Stimulated activated CD8-positive, alpha-beta memory T cell treated with anti-CD3 and anti-CD28 coated beads, Interleukin-7, amount 100 ng/mL, for 24 hours (primary cell): ENCODE results near the gene ODAD4.
A peak's percentile ranks its signal among the peaks of the same experiment; 100 is the strongest.
"Not testable (repeated sequence)": the region's sequence is repeated elsewhere in the genome, so short reads cannot be mapped to it uniquely, and the experiment has no call there.

Experiments
- DNase-seq: peaks from one replicate; pipeline ENCODE4 v3.0.0-alpha.2; 2020; ENCODE audit warnings: low read depth

Gene ODAD4

DNA sequence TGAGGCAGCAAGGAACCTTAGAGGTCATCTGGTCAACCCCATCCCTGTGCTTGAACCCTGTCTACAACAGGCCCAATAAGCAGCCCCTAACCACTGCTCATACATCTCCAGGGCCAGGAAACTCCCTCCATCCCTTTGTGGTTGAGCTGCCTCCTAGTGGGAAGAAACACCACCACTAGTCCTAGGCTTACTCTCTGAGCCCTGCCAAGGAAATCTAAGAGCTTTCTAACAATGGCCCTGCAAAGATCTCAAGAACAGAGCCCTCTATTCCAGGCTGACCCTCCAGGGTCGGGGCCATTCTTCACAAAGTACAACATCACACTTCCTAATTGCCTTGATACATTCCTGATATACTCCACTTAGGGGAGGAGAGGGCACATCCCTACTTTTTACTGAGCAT, 17.5 kb upstream of the ODAD4 start:
- DNase-seq: no peak

DNA sequence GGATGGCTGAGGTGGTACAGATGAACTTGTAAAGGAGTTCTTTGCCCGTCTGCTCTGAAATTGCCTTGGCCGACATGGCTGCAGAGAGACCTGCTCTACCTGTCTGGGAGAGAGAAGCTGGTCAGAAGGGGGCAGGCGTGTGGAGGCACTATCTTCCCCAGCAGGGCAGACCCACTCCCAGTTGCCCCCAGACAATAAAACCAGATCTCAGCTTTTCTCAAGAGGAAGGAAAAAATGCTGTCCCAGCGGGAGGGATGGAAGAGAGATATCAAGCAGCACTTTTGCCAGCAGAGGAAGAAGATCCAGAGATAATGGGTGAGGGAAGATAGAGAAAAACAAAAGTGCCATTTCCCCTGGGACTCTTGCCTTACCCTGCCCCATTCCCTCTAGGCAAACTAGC, 16.6 kb upstream of the ODAD4 start:
- DNase-seq: no peak

DNA sequence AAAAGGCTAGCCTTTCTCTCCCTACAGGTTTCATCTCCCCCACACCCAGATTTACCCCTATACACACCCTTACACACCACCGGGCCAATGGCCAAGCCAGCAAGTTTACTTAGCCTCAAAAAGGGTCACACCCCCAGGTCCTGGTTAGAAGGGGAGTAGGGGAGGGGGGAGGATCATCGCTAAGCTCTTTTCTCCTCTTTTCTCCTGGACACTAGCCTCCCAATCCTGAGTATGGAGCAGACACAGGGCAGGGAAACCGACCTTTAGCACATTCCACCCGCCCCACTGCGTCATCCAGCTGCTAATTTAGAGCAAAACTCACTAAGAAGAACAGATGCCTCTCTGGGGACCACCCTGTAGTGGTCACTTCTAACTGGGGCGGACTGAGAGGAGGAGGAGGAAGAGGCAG, 16.1 kb upstream of the ODAD4 start:
- DNase-seq: no peak

DNA sequence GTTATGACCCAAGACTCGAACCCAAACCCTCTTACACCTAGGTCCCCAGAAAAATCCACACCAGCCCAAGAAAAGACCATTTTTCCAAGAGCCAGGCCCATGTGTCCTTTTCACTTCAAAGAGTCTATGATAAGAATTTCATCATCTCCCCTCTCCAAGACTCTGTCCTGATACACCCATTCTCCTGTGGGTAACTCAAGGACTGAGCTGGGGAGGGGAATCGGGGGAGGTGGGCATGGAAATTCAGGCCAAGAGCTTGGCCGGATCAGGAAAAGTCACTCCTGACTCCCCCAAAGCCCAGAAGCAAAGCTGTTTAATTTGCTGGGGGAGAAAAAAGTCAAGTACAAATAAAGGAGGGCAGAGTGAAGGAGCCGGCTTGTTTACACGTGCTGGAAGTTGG, 15.4 kb upstream of the ODAD4 start:
- no peak for DNase-seq

DNA sequence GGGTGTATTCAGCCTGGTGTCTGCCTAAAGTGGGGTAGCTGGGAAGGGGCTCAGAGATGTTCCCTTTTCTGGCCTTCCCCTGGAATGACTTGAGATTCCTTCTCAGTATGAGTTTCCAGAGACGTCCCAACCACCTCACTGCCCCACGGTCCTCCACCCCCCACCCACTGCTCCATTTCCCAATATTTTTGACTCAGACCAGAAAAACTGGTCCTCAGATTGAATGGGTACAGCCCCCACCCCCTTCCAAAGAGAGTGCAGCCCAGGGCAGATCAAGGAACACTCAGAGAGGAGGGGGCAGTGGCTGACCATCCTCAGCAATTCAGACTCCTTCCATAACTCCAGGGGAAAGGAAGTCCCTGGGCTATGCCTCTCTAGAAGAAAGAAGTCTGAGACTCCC, 14.9 kb upstream of the ODAD4 start:
- no peak for DNase-seq

DNA sequence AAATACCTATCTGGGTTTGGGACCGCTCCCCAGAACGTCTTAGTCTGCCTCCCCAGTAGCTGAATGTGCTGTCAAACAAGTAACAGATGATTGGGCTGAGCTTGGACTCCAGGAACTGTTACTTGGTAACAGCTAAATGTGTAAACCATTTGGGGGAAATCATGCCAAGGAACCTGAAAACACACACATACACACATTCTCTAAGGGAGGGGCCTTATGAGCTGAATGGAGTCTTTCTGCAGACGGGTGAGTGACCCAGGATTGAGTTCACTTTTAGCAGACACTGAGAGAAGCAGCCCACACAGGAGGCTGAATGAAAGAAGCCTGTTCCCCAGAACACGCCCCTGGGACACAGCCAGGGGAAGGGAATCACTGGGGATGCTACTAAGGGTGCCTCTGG, 13.2 kb upstream of the ODAD4 start:
- no peak for DNase-seq

DNA sequence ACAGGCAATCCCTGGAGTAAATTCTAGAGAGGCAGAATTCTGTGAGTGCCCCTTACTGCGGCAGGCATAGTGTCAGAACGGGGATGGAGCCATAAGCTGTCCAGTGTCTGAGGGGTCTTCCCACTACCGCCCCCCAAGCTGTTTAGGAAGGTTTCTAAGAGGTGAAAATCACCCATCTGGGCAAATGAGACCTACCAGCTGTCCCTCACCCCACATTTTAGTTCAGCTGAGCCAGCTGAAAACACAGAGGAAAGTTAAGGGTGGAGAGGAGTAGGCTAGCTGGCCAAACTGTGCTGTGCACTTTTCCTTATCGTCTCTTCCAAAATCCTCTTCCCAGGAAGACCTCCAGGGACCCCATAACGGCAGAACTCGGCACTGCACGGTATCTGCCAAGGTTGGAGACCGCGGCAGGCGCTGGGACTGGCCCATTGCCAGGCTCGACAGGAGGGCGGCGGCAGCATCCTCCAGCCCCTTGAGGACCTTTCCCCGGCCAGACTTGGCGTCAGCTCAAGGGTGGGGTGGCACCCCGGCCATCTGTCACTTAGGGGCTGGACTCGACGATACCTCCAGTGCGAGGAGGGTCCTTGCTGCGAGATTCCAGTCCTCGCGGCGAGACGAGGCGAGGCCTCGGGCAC, 12.6 kb upstream of the ODAD4 start:
- DNase-seq: peak; percentile 9

DNA sequence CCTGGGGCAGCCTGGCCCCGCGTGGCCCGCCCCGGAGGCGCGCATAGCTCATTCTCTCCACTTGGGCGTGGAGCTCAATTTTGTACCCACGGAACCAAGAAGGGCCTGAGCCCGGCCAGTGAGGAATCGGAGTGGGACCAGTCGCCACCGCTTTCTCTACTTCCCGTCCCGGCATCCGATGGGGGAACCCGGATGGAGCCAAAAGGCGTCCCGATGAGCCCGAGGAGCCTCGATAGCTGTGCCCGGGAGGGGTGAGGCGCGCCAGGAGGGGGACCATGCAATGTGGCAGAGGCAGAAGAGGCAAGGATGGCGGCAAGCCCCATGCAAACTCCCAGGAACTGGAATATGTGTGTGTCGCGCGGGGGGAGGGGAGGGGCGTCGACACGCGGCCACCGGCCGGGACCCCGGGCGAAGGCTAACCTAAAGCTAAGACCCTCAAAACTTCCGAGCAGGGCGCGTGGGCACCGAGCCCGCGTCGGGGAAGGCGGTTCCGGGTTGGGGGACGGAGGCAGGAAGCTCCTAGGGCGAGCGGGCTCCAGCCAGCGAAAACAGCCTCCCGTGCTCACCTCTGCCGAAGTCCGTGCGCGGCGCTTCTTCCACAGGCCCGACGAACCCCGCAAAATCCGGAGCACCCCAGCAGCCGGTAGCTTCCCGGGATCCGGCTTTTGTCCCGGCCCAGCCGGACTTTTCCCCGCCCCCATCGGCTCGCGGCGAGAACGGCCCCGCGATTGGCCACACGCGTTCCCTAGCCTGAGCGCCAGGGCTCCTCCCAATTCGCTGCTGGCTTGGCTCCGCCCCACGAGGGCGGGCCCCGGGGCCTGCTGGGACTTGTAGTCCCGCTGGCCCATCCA, 11.9 kb upstream of the ODAD4 start, which contains the start of gene ACLY:
ACLY (minus strand) TSS at position 638 of the 851 bp plus-strand sequence. CDS start 5,078 bp downstream, outside the sequence.
- peak; percentile 88 for DNase-seq

DNA sequence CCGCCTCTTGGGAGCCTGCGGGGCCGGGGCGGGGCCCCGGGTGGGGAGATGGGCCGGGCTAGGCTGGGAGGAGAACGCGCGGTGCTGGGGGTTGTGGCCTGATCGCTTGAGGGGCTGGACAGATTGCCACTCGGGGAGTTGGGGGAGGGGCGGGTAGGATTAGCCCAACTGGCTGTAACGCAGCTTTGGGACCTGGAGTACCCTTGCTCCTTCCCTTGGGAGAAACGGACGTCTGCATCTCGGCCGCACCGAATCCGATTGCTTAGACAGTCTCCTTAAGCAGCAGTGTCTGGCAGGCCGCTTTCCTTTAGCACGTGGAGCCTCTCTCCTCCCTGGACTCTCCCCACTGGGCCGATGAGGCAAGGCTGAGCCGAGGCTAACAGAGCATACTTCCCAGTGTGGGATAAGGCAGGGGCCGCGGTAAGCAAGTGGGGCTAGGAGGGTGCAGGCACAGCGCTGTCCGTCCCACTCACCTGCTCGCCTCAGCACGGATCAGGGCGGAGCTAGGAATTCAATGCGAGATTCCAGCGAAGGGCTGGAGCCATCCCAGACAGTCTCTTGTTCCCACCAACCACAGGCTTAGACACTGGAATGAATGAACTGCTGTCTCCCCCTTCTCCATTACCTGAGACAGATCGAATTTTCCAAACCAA, 11.1 kb upstream of the ODAD4 start:
- DNase-seq: no peak

DNA sequence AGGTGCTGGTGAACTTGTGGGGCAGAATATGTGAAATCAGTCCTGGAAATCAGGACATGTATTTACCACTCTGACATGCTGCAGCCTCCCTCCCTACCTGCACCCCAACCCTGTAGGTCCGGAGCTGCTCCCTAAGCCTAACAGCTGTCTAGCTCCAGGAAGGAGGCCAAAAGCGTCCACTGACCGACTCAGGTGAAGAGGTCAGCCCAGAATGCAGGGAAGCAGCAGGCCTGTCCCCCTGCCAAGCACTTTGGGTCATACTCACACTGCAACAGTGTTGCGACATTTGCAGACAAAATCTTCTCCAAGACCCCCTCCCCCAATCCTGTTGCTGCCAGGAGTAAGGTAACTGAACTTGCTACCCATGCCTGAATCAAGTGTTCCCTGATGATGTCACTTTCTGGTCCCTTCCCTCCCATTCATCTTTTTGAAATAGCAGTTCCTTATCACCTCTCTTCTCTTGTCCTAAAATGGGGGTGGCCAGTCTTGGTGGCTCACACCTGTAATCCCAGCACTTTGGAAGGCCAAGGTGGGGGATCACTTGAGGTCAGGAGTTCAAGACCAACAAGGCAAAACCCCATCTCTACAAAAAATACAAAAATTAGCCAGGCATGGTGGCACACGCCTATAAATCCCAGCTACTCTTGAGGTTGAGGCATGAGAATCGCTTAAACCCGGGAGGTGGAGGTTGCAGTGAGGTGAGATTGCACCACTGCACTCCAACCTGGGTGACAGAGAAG, 10.4 kb upstream of the ODAD4 start:
- no peak for DNase-seq

DNA sequence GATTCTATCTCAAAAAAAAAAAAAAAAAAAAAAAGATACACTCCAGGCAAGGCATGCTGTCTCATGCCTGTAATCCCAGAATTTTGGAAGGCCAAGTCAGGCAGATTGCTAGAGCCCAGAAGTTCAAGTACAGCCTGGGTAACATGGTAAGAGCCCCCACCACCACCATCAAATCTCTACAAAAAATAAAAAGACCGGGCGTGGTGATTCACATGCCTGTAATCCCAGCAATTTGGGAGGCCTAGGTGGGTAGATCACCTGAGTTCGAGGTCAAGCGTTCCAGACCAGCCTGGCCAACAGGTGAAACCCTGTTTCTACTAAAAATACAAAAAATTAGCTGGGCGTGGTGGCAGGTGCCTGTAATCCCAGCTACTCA, 9.8 kb upstream of the ODAD4 start:
- no peak for DNase-seq

DNA sequence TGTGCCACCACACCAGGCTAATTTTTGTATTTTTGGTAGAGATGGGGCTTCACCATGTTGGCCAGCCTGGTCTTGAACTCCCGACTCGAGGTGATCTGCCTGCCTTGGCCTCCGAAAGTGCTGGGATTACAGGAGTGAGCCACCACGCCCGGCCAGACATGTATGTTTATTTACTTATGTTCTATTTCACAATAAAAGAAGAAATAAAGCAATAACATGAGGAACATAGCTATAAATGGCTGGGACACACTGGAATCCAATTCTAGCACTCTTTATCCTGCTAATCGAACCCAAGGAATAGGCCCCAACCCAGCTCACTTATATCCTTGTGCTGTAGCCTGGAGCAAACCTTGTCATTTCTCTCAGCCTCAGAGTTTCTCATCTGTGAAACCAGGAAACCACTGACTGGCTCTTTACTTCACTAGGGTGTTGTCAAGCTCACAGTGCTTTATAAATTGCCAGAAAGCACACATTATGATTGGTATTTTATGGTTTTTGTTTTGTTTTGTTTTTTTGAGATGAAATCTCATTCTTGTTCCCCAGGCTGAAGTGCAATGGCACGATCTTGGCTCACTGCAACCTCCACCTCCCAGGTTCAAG, 4.3 kb upstream of the ODAD4 start:
- DNase-seq: no peak

DNA sequence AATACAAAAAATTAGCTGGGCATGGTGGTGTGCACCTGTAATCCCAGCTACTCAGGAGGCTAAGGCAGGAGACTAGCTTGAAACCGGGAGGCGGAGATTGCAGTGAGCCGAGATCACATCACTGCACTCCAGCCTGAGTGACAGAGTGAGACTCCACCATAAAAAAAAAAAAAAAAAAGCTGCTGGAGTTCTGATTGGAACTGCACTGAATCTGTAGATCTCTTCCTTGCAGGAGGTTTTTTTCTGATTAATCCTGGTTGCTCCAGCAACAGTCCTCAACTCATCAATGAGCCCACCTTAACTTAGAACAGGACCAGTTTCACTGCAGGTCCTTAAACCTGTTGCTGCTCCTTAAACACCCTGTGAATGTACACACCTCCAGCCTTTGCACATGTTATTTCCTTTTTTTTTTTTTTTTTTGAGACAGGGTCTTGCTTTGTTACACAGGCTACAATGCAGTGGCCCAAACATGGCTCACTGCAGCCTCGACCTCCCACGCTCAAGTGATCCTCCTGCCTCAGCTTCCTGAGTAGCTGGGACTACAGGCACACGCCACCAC, 1.6 kb upstream of the ODAD4 start:
- DNase-seq: no peak

DNA sequence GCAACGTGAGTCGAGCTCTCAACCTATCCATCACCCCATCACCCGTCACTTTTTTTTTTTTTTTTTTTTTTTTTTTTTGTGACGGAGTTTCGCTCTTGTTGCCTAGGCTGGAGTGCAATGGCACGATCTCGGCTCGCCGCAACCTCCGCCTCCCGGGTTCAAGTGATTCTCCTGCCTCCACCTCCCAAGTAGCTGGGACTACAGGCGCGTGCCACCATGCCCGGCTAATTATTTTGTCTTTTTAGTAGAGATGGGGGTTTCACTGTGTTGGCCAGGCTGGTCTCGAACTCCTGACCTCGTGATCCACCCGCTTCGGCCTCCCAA, 378 bp downstream of the ODAD4 start:
- DNase-seq: not testable (repeated sequence)

DNA sequence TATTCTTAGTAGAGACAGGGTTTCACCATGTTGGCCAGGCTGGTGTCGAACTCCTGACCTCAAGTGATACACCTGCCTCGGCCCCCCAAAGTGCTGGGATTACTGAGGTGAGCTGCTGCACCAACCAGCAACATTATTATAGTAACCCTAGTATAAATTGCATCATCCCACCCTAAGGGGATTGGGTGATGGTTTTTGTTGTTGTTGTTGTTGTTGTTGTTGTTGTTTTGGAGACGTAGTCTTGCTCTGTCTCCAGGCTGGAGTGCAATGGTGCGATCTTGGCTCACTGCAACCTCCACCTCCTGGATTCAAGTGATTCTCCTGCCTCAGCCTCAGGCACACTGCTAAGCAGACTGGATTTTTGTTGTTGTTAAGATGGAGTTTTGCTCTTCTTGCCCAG, 1.3 kb downstream of the ODAD4 start:
- not testable (repeated sequence) for DNase-seq

DNA sequence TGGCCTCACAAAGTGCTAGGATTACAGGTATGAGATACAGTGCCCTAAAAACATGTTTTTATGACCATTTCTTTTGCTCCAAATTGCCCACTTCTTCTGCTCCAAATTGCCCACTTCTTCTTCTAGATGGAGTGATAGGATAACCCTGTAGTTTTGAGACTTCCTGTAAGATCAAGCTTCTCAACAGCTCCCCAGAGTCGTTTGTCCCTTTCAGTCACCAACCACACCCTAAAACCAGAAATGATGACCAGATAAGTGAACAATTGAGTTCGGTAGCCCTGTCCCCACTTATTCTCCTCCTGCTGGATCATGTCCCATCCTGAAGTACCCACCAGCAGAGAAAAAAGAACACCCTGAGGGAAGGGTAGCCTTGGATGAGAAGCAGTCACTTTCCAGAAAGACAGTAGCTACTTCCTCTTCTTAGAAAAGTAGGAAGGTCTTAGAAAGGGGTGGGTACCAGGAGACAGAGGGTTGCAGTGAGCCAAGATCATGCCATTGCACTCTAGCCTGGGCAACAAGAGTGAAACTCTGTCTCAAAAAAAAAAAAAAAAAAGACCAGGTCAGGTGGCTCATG, 2.5 kb downstream of the ODAD4 start:
- no peak for DNase-seq

DNA sequence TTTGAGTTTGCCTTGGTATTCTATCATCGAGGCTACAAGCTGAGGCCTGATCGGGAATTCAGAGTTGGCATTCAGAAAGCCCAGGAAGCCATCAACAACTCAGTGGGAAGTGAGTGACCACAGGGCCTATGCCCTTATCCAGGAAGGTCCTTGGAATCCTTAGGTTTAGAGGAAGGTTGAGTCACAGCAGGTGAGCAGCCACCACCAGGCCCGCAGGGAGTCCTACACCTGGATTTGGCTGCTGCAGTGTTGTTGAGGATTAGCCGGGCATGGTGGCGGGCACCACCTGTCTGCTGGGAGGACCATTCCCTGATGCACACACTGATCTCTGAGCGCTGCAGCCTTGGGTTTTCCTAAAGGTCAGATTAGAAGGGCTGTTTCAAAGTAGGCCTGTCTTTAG, 5.2 kb downstream of the ODAD4 start:
- no peak for DNase-seq

DNA sequence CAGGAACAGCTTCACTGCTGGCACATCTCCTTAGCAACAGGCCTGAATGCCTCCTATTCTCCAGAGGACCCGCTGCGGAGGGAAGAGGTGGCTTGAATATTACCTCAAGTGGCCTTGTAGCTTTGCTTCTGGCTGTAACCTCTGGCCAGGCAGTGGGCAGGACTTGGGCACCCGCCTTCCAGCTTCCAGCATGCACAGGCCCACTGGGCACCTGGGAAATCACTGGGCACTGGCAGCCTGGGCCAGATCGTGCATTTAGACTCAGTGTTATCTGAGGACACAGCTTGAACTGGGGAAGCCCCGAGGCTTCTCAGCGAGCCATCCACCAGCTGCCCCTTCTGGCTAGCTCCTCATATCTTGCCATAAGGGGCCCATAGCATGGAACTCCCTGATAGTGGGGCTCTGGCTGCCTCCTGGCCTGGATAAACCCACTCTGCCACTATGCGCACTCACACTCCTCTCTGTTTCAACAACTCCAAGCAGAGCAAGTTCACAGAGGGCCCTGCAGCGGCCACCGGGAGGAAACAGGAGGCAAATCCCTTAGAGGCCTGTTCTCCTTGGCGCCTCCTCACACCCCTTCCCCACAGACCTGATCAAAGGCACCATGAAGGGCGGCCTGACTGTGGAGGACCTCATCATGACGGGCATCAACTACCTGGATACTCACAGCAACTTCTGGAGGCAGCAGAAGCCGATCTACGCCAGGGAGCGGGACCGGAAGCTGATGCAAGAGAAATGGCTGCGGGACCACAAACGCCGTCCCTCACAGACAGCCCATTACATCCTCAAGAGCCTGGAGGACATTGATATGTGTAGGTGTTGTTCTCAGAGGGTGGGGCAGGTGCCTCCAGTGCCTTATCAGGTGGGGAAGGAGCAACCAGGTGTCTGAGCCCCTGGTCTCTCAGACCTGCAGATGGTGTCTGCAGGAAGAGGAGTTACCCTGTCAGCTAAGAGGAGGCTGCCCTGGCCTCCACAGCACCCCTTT, 7.8 kb downstream of the ODAD4 start:
- DNase-seq: no peak

DNA sequence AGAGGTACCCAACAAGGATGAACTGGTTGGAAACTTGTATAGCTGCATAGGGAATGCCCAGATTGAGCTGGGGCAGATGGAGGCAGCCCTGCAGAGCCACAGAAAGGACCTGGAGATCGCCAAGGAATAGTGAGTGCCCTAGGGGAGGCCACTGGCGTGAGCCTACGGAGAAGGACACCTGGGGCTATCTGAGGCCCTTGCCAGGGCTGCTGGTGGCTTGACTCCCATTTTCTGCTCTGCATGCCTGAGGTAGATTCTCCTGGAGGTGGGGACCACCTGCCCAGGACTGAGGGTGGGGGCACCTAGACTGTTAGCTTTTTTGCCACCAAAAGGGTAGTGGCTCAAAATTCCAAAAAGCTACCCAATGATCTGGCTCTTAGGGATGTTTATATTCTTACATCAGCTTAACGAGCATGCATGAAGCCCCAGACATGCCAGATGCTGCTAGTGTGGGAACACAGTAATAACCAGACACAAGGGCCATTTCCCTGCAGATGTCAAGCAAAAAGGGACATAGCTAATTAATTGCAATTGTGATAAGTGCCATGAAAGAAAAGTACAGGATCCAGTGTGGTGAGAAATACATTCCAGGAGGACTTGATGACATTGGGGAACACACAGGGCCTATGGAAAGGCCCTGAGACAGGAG, 8.8 kb downstream of the ODAD4 start:
- DNase-seq: no peak

DNA sequence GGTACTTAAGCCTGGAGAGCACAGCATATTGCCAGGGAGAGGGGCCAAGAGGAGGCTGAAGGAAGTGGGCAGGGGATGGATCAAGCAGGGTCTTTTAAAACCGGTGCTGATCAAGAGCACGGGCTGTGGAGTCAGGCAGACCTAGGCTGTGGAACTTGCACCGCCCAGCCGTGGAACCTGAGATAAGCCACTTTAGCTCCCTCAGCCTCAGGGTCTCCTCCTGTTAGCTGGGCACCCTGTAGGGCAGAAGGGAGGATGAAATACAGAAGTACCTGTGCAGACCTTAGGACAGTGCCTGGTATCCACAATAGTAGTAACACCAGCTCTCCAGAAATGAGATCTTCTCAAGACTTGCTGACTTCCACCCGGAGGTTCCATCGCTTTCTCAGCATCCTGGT, 9.3 kb downstream of the ODAD4 start:
- no peak for DNase-seq
